Activated CD4-positive, alpha-beta T cell treated with anti-CD3 and anti-CD28 coated beads, Interleukin-2, Interleukin-6, amounts not matched to agents 100 ng/mL and 50 ng/mL, durations not matched to agents 16 hours and 8 hours (primary cell): ENCODE results near the gene P3R3URF.

ENCODE experiments used
- DNase-seq: peaks from one replicate; pipeline ENCODE4 v3.0.0-alpha.2; 2020

The P3R3URF gene

GRCh38 chr1:46193984-46194570 lies 17.8 kb upstream of the P3R3URF start:
- DNase-seq, result no peak

GRCh38 chr1:46193285-46193684 lies 17.0 kb upstream of the P3R3URF start:
- DNase-seq, result no peak

- DNase-seq, result no peak
Measured at GRCh38 chr1:46192171-46192570, 15.9 kb upstream of the P3R3URF start.

GRCh38 chr1:46191033-46191701 lies 14.9 kb upstream of the P3R3URF start:
- DNase-seq, result no peak

- no peak for DNase-seq
Measured at GRCh38 chr1:46190539-46190938, 14.3 kb upstream of the P3R3URF start.

- no peak for DNase-seq
Measured at GRCh38 chr1:46188295-46189030, 12.2 kb upstream of the P3R3URF start.

- DNase-seq, result no peak
Measured at GRCh38 chr1:46187106-46187869, 11.0 kb upstream of the P3R3URF start.

- no peak for DNase-seq
Measured at GRCh38 chr1:46186076-46186475, 9.8 kb upstream of the P3R3URF start.

GRCh38 chr1:46184920-46185658 lies 8.8 kb upstream of the P3R3URF start:
- no peak for DNase-seq

GRCh38 chr1:46183926-46184557 lies 7.8 kb upstream of the P3R3URF start:
- no peak for DNase-seq

GRCh38 chr1:46183079-46183847 lies 7.0 kb upstream of the P3R3URF start:
- DNase-seq, result no peak

GRCh38 chr1:46181343-46182260 lies 5.3 kb upstream of the P3R3URF start:
- DNase-seq, result no peak

GRCh38 chr1:46180082-46180616 lies 3.9 kb upstream of the P3R3URF start:
- DNase-seq, result no peak

- DNase-seq, result peak; percentile 72
Measured at GRCh38 chr1:46179138-46180081, 3.1 kb upstream of the P3R3URF start.

GRCh38 chr1:46175243-46175642 lies 1.0 kb downstream of the P3R3URF start:
- DNase-seq, result peak; percentile 32

- DNase-seq, result no peak
Measured at GRCh38 chr1:46174448-46175231, 1.6 kb downstream of the P3R3URF start, which contains the start of gene TSPAN1. Gene TSPAN1, plus strand, starts transcription at chr1:46175087. Its CDS starts 6,021 bp downstream, at chr1:46181108.

GRCh38 chr1:46173361-46173856 lies 2.9 kb downstream of the P3R3URF start:
- no peak for DNase-seq

GRCh38 chr1:46172321-46172720 lies 4.0 kb downstream of the P3R3URF start:
- no peak for DNase-seq
